Astrocyte (in vitro differentiated cells and primary cell): Measurements from ENCODE around the gene HERC2.

Experiments
- CTCF ChIP-seq: IDR thresholded peaks from 2 replicates; pipeline ENCODE4 v1.5.1; 2011; ENCODE audit warnings: low read depth, mild to moderate bottlenecking, inconsistent platforms, low read length, moderate library complexity; ENCODE audit not compliant: insufficient read depth
- EZH2 ChIP-seq: IDR thresholded peaks from 2 replicates; pipeline ENCODE4 v1.6.1; 2012; ENCODE audit warnings: mild to moderate bottlenecking, low read length, inconsistent platforms; ENCODE audit not compliant: insufficient read depth

- TF ChIP-seq EZH2, result no peak
- no peak for TF ChIP-seq CTCF
Observed at GRCh38 chr15:28107111-28107903, 214.7 kb downstream of the HERC2 start.
